ENCODE results near the gene DNAAF2.
A peak's percentile ranks its signal among the peaks of the same experiment; 100 is the strongest.
"Not testable (repeated sequence)": the region's sequence is repeated elsewhere in the genome, so short reads cannot be mapped to it uniquely, and the experiment has no call there.

Gene DNAAF2

GRCh38 chr14:49622022-49622607 is 12.9 kb downstream of the DNAAF2 start:
- DNase-seq (ENCODE audit: low spot score), result no peak

- DNase-seq (ENCODE audit: low spot score), result peak; percentile 38
Measured at GRCh38 chr14:49621114-49621881, 13.7 kb downstream of the DNAAF2 start.

- DNase-seq (ENCODE audit: low spot score), result peak; percentile 97
Measured at GRCh38 chr14:49620182-49621113, 14.6 kb downstream of the DNAAF2 start, which contains the start of the genes MGAT2 and RPL36AL. Gene MGAT2 (plus strand): TSS chr14:49620799. CDS start chr14:49621269, 470 bp downstream. Gene RPL36AL (minus strand): TSS chr14:49620626. CDS start chr14:49619104, 1,522 bp downstream.

- DNase-seq (ENCODE audit: low spot score), result no peak
Measured at GRCh38 chr14:49619730-49620129, 15.3 kb downstream of the DNAAF2 start.

- DNase-seq (ENCODE audit: low spot score), result not testable (repeated sequence)
Measured at GRCh38 chr14:49619273-49619672, 15.8 kb downstream of the DNAAF2 start.

- DNase-seq (ENCODE audit: low spot score), result no peak
Measured at GRCh38 chr14:49617852-49618519, 17.1 kb downstream of the DNAAF2 start.

GRCh38 chr14:49615776-49616175 is 19.3 kb downstream of the DNAAF2 start:
- DNase-seq (ENCODE audit: low spot score), result no peak

GRCh38 chr14:49614196-49614595 is 20.8 kb downstream of the DNAAF2 start:
- no peak for DNase-seq (ENCODE audit: low spot score)

GRCh38 chr14:49612671-49613070 is 22.4 kb downstream of the DNAAF2 start:
- no peak for DNase-seq (ENCODE audit: low spot score)

GRCh38 chr14:49612251-49612650 is 22.8 kb downstream of the DNAAF2 start:
- no peak for DNase-seq (ENCODE audit: low spot score)

- no peak for DNase-seq (ENCODE audit: low spot score)
Measured at GRCh38 chr14:49607583-49607982, 27.5 kb downstream of the DNAAF2 start.

GRCh38 chr14:49598485-49599300 is 36.4 kb downstream of the DNAAF2 start, which contains the start of gene LRR1:
Gene LRR1 (plus strand): TSS chr14:49598940. CDS start chr14:49599021, 81 bp downstream.
- peak; percentile 80 for DNase-seq (ENCODE audit: low spot score)

GRCh38 chr14:49598189-49598484 is 36.9 kb downstream of the DNAAF2 start:
- no peak for DNase-seq (ENCODE audit: low spot score)

- no peak for DNase-seq (ENCODE audit: low spot score)
Measured at GRCh38 chr14:49594347-49595091, 40.5 kb downstream of the DNAAF2 start.

GRCh38 chr14:49593016-49593415 is 42.0 kb downstream of the DNAAF2 start:
- DNase-seq (ENCODE audit: low spot score), result no peak

GRCh38 chr14:49589387-49589786 is 45.7 kb downstream of the DNAAF2 start:
- no peak for DNase-seq (ENCODE audit: low spot score)

- peak; percentile 86 for DNase-seq (ENCODE audit: low spot score)
Measured at GRCh38 chr14:49586673-49587460, 48.2 kb downstream of the DNAAF2 start.

GRCh38 chr14:49585803-49586672 is 49.0 kb downstream of the DNAAF2 start, which contains the start of gene RPS29:
Gene RPS29 (minus strand): TSS chr14:49586380. CDS start chr14:49586346, 34 bp downstream.
- DNase-seq (ENCODE audit: low spot score), result peak; percentile 98
